Measurements from ENCODE around the gene TM2D1.

Gene TM2D1

GRCh38 chr1:61674221-61674620, 50.7 kb downstream of the TM2D1 start:
- H3K18ac ChIP-seq (ENCODE audit: low read depth in 1 of 2, low read length in 2 of 2): no peak overlapping the region
- no peak overlapping the region for H3K27ac ChIP-seq (ENCODE audit: low read length, poor library complexity, severe bottlenecking)
- no peaks in the 10 kb centered on the region for H3K79me1 ChIP-seq (replicated peaks; ENCODE audit: low read length, poor library complexity, severe bottlenecking)
- H3K9ac ChIP-seq (ENCODE audit: low read length): no peak overlapping the region
- H3K14ac ChIP-seq (ENCODE audit: low read length in 2 of 2): no peak overlapping the region
- H3K27me3 ChIP-seq (ENCODE audit: control insufficient read depth in 1 of 2, insufficient read depth in 1 of 2, low read length in 2 of 2): no peaks in the 10 kb centered on the region
- H3K36me3 ChIP-seq (ENCODE audit: control insufficient read depth in 1 of 2, insufficient read depth in 2 of 2, low read depth in 1 of 2, low read length in 2 of 2): peaks cover 2 to 4% of the 10 kb centered on the region in 2 experiments
- H3K4me1 ChIP-seq (ENCODE audit: control insufficient read depth, insufficient read depth, low read depth, low read length): no peaks in the 10 kb centered on the region
- no peak overlapping the region for H4K91ac ChIP-seq (ENCODE audit: low read length)
- no peak overlapping the region for H3K4ac ChIP-seq (ENCODE audit: low read depth in 1 of 2, low read length in 2 of 2)
- H4K8ac ChIP-seq (ENCODE audit: low read length): no peak overlapping the region
- H2BK12ac ChIP-seq (ENCODE audit: low read length in 2 of 2): no peak overlapping the region
- no peak overlapping the region for H2BK120ac ChIP-seq (ENCODE audit: low read depth, low read length)
- no peak overlapping the region for H2AK5ac ChIP-seq (ENCODE audit: low read length, severe bottlenecking)
- H3K4me2 ChIP-seq (ENCODE audit: low read length, poor library complexity, severe bottlenecking): no peak overlapping the region
- 77% methylated on average over 2 of the region's 3 CpGs for WGBS
- H2AFZ ChIP-seq (ENCODE audit: low read depth, low read length): no peak overlapping the region
- no peak overlapping the region for H3K23ac ChIP-seq (ENCODE audit: low read length in 2 of 2)
- no peaks in the 10 kb centered on the region for H3K9me3 ChIP-seq (ENCODE audit: control insufficient read depth, low read length)
- H3K4me3 ChIP-seq (ENCODE audit: insufficient read depth in 1 of 2, low read depth in 1 of 2, low read length in 2 of 2): no peak overlapping the region
- H2BK5ac ChIP-seq (ENCODE audit: low read depth, low read length, poor library complexity, severe bottlenecking): no peak overlapping the region
- H2BK15ac ChIP-seq (ENCODE audit: low read depth, poor library complexity, severe bottlenecking): no peak overlapping the region
- DNase-seq: no peak

GRCh38 chr1:61672376-61672775, 52.6 kb downstream of the TM2D1 start:
- H3K27me3 ChIP-seq (ENCODE audit: control insufficient read depth in 1 of 2, insufficient read depth in 1 of 2, low read length in 2 of 2): no peaks in the 10 kb centered on the region
- no peak overlapping the region for H2AFZ ChIP-seq (ENCODE audit: low read depth, low read length)
- no peaks in the 10 kb centered on the region for H3K36me3 ChIP-seq (ENCODE audit: control insufficient read depth in 1 of 2, insufficient read depth in 2 of 2, low read depth in 1 of 2, low read length in 2 of 2)
- no peak overlapping the region for H2BK120ac ChIP-seq (ENCODE audit: low read depth, low read length)
- no peak overlapping the region for H4K8ac ChIP-seq (ENCODE audit: low read length)
- H3K18ac ChIP-seq (ENCODE audit: low read depth in 1 of 2, low read length in 2 of 2): no peak overlapping the region
- no peak overlapping the region for H4K91ac ChIP-seq (ENCODE audit: low read length)
- H2AK5ac ChIP-seq (ENCODE audit: low read length, severe bottlenecking): no peak overlapping the region
- no peaks in the 10 kb centered on the region for H3K9me3 ChIP-seq (ENCODE audit: control insufficient read depth, low read length)
- no peak overlapping the region for H3K4me2 ChIP-seq (ENCODE audit: low read length, poor library complexity, severe bottlenecking)
- no peak overlapping the region for H3K23ac ChIP-seq (ENCODE audit: low read length in 2 of 2)
- no peak overlapping the region for H3K4me3 ChIP-seq (ENCODE audit: insufficient read depth in 1 of 2, low read depth in 1 of 2, low read length in 2 of 2)
- no peak overlapping the region for H3K14ac ChIP-seq (ENCODE audit: low read length in 2 of 2)
- no peak overlapping the region for H2BK15ac ChIP-seq (ENCODE audit: low read depth, poor library complexity, severe bottlenecking)
- H2BK5ac ChIP-seq (ENCODE audit: low read depth, low read length, poor library complexity, severe bottlenecking): no peak overlapping the region
- no peak overlapping the region for H3K4ac ChIP-seq (ENCODE audit: low read depth in 1 of 2, low read length in 2 of 2)
- WGBS: 98% methylated on average over 4 of the region's 4 CpGs
- no peak overlapping the region for H3K9ac ChIP-seq (ENCODE audit: low read length)
- no peaks in the 10 kb centered on the region for H3K4me1 ChIP-seq (ENCODE audit: control insufficient read depth, insufficient read depth, low read depth, low read length)
- H2BK12ac ChIP-seq (ENCODE audit: low read length in 2 of 2): no peak overlapping the region
- no peak for DNase-seq
- H3K79me1 ChIP-seq (replicated peaks; ENCODE audit: low read length, poor library complexity, severe bottlenecking): no peaks in the 10 kb centered on the region
- H3K27ac ChIP-seq (ENCODE audit: low read length, poor library complexity, severe bottlenecking): no peak overlapping the region

DNA sequence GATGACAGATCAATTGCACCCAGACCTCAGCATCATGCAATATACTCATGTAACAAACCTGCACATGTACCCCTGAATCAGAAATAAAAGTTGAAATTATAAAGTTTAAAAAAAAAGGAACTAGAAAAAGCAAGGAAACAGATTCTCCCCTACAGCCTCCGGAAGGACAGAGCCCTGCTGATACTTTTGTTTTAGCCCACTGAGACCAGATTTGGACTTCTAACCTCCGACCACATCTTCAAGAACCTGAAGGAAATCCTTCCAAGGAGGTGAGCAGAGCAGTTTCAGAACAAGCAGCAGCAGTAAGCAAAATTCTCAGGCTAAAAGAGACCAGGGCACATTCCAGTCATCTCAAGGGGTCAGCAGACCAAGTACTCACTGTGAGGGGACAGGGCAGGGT, 54.5 kb downstream of the TM2D1 start:
- Histone ChIP-seq H3K4me1 (ENCODE audit: control insufficient read depth, insufficient read depth, low read depth, low read length) (no peaks in the 10 kb centered on the region), H3K4me3 (ENCODE audit: insufficient read depth in 1 of 2, low read depth in 1 of 2, low read length in 2 of 2) (no peak overlapping the region), H3K9me3 (ENCODE audit: control insufficient read depth, low read length) (no peaks in the 10 kb centered on the region), H3K27me3 (ENCODE audit: control insufficient read depth in 1 of 2, insufficient read depth in 1 of 2, low read length in 2 of 2) (no peaks in the 10 kb centered on the region), H3K79me1 (replicated peaks; ENCODE audit: low read length, poor library complexity, severe bottlenecking) (no peaks in the 10 kb centered on the region), H2BK12ac (ENCODE audit: low read length in 2 of 2) (no peak overlapping the region), H3K4me2 (ENCODE audit: low read length, poor library complexity, severe bottlenecking) (no peak overlapping the region), H4K8ac (ENCODE audit: low read length) (no peak overlapping the region), H3K23ac (ENCODE audit: low read length in 2 of 2) (no peak overlapping the region), H2BK120ac (ENCODE audit: low read depth, low read length) (no peak overlapping the region), H3K14ac (ENCODE audit: low read length in 2 of 2) (no peak overlapping the region), H4K91ac (ENCODE audit: low read length) (no peak overlapping the region), H2AK5ac (ENCODE audit: low read length, severe bottlenecking) (no peak overlapping the region), H2BK5ac (ENCODE audit: low read depth, low read length, poor library complexity, severe bottlenecking) (no peak overlapping the region), H2AFZ (ENCODE audit: low read depth, low read length) (no peak overlapping the region), H3K4ac (ENCODE audit: low read depth in 1 of 2, low read length in 2 of 2) (no peak overlapping the region), H3K18ac (ENCODE audit: low read depth in 1 of 2, low read length in 2 of 2) (no peak overlapping the region), H3K27ac (ENCODE audit: low read length, poor library complexity, severe bottlenecking) (no peak overlapping the region), H3K36me3 (ENCODE audit: control insufficient read depth in 1 of 2, insufficient read depth in 2 of 2, low read depth in 1 of 2, low read length in 2 of 2) (no peaks in the 10 kb centered on the region), H2BK15ac (ENCODE audit: low read depth, poor library complexity, severe bottlenecking) (no peak overlapping the region), H3K9ac (ENCODE audit: low read length) (no peak overlapping the region)
- 82% methylated on average over 2 of the region's 2 CpGs for WGBS
- DNase-seq: no peak

GRCh38 chr1:61670016-61670415, 54.9 kb downstream of the TM2D1 start:
- H3K23ac ChIP-seq (ENCODE audit: low read length in 2 of 2): no peak overlapping the region
- no peak overlapping the region for H3K4me3 ChIP-seq (ENCODE audit: insufficient read depth in 1 of 2, low read depth in 1 of 2, low read length in 2 of 2)

More at GRCh38 chr1:61670016-61670415, 54.9 kb downstream of the TM2D1 start:
- H2AFZ ChIP-seq (ENCODE audit: low read depth, low read length): no peak overlapping the region
- no peak overlapping the region for H2BK12ac ChIP-seq (ENCODE audit: low read length in 2 of 2)
- no peaks in the 10 kb centered on the region for H3K79me1 ChIP-seq (replicated peaks; ENCODE audit: low read length, poor library complexity, severe bottlenecking)
- no peak overlapping the region for H3K14ac ChIP-seq (ENCODE audit: low read length in 2 of 2)
- H2BK15ac ChIP-seq (ENCODE audit: low read depth, poor library complexity, severe bottlenecking): no peak overlapping the region
- H3K9ac ChIP-seq (ENCODE audit: low read length): no peak overlapping the region
- H3K4me2 ChIP-seq (ENCODE audit: low read length, poor library complexity, severe bottlenecking): no peak overlapping the region
- no peak overlapping the region for H3K27ac ChIP-seq (ENCODE audit: low read length, poor library complexity, severe bottlenecking)
- no peak overlapping the region for H3K4ac ChIP-seq (ENCODE audit: low read depth in 1 of 2, low read length in 2 of 2)
- no peak for DNase-seq
- no peak overlapping the region for H2BK120ac ChIP-seq (ENCODE audit: low read depth, low read length)
- no peaks in the 10 kb centered on the region for H3K27me3 ChIP-seq (ENCODE audit: control insufficient read depth in 1 of 2, insufficient read depth in 1 of 2, low read length in 2 of 2)
- H4K8ac ChIP-seq (ENCODE audit: low read length): no peak overlapping the region
- no peaks in the 10 kb centered on the region for H3K4me1 ChIP-seq (ENCODE audit: control insufficient read depth, insufficient read depth, low read depth, low read length)
- H3K18ac ChIP-seq (ENCODE audit: low read depth in 1 of 2, low read length in 2 of 2): no peak overlapping the region
- no peak overlapping the region for H2BK5ac ChIP-seq (ENCODE audit: low read depth, low read length, poor library complexity, severe bottlenecking)
- H3K36me3 ChIP-seq (ENCODE audit: control insufficient read depth in 1 of 2, insufficient read depth in 2 of 2, low read depth in 1 of 2, low read length in 2 of 2): no peaks in the 10 kb centered on the region
- no peak overlapping the region for H4K91ac ChIP-seq (ENCODE audit: low read length)
- 92% methylated on average over 3 of the region's 4 CpGs for WGBS
- H3K9me3 ChIP-seq (ENCODE audit: control insufficient read depth, low read length): no peaks in the 10 kb centered on the region
- no peak overlapping the region for H2AK5ac ChIP-seq (ENCODE audit: low read length, severe bottlenecking)
